Fibroblast of lung (primary cell): ENCODE data around the gene NTN1.

ENCODE experiments used
- CTCF ChIP-seq, 2 donors: IDR thresholded peaks in 1 of 2; conservative IDR thresholded peaks in 1 of 2; 1 replicate in 1 of 2; 2 replicates in 1 of 2; pipeline ENCODE4 v1.5.1; 2011 to 2012; ENCODE audit warnings: low read length in 2 of 2, control low read depth in 1 of 2, inconsistent platforms in 1 of 2, low read depth in 1 of 2, mild to moderate bottlenecking in 1 of 2
- EZH2 ChIP-seq: IDR thresholded peaks from 2 replicates; pipeline ENCODE4 v1.5.1; 2012; ENCODE audit warnings: low read length, control low read depth, mild to moderate bottlenecking; ENCODE audit errors: missing control alignments

- no peak for TF ChIP-seq CTCF (conservative IDR thresholded peaks at IDR 0.05 in 1 of 2, IDR thresholded peaks at IDR 0.05 in 1 of 2; ENCODE audit: low read depth in 1 of 2, low read length in 2 of 2)
- TF ChIP-seq EZH2 = no peak
Measured at GRCh38 chr17:9241774-9242496, 220.6 kb downstream of the NTN1 start.
